HG02623 (cell line): ENCODE data around the gene ZFP14.

Experiments used
- ATAC-seq: cut with Tn5 transposase; IDR thresholded peaks from one replicate; pipeline ENCODE4 v1.9.1; 2021; ENCODE audit warnings: moderate library complexity; ENCODE audit not compliant: unreplicated experiment

The ZFP14 gene

GRCh38 chr19:36378625-36379509 is at the start of gene ZFP14:
ZFP14 (minus strand) TSS chr19:36379201; CDS start chr19:36367892, 11,309 bp downstream.
- ATAC-seq, result peak; percentile 95

- ATAC-seq, result no peak
Observed at GRCh38 chr19:36423925-36424324, 44.9 kb upstream of the ZFP14 start.

- no peak for ATAC-seq
Observed at GRCh38 chr19:36421749-36422481, 42.9 kb upstream of the ZFP14 start.

GRCh38 chr19:36420961-36421748 is 42.2 kb upstream of the ZFP14 start:
- no peak for ATAC-seq

GRCh38 chr19:36418287-36419001 is 39.4 kb upstream of the ZFP14 start, which contains the start of gene ZFP82:
ZFP82 (minus strand) TSS chr19:36418644; CDS start chr19:36409789, 8,855 bp downstream.
- ATAC-seq, result peak; percentile 83

- no peak for ATAC-seq
Observed at GRCh38 chr19:36417752-36418286, 38.8 kb upstream of the ZFP14 start.

GRCh38 chr19:36409841-36410240 is 30.8 kb upstream of the ZFP14 start:
- ATAC-seq, result no peak

- no peak for ATAC-seq
Observed at GRCh38 chr19:36408101-36408500, 29.1 kb upstream of the ZFP14 start.

GRCh38 chr19:36404498-36404897 is 25.5 kb upstream of the ZFP14 start:
- no peak for ATAC-seq

- no peak for ATAC-seq
Observed at GRCh38 chr19:36401475-36401874, 22.5 kb upstream of the ZFP14 start.

- no peak for ATAC-seq
Observed at GRCh38 chr19:36398571-36398970, 19.6 kb upstream of the ZFP14 start.

- ATAC-seq, result no peak
Observed at GRCh38 chr19:36392916-36393673, 14.1 kb upstream of the ZFP14 start.

GRCh38 chr19:36379510-36379819 is 464 bp upstream of the ZFP14 start:
- ATAC-seq, result no peak

GRCh38 chr19:36377541-36378178 is 1.3 kb downstream of the ZFP14 start:
- ATAC-seq, result no peak

- no peak for ATAC-seq
Observed at GRCh38 chr19:36373638-36374156, 5.3 kb downstream of the ZFP14 start.

- no peak for ATAC-seq
Observed at GRCh38 chr19:36371886-36372285, 7.1 kb downstream of the ZFP14 start.

- no peak for ATAC-seq
Observed at GRCh38 chr19:36363845-36364244, 15.2 kb downstream of the ZFP14 start.

GRCh38 chr19:36340786-36341372 is 38.1 kb downstream of the ZFP14 start:
- ATAC-seq, result no peak
